SU-DHL-6 (cell line): ENCODE measurements around the gene RPL27A.

Experiments used
- H2AFZ ChIP-seq: fragments of 200-600 bp; sonication (generic); 2 replicates; pipeline ENCODE4 v1.6.1; 2014; ENCODE audit warnings: low read depth, mild to moderate bottlenecking, moderate library complexity, mixed read lengths, antibody characterized with exemption, low read length; ENCODE audit not compliant: severe bottlenecking
- H3F3A ChIP-seq: fragments of 200-600 bp; shearing (Covaris generic); 2 replicates; pipeline ENCODE4 v1.6.0; 2016; ENCODE audit warnings: antibody characterized with exemption, mild to moderate bottlenecking; ENCODE audit not compliant: insufficient read depth
- H3K27ac ChIP-seq: fragments of 200-600 bp; sonication (generic); 2 replicates; pipeline ENCODE4 v1.5.1; 2016; ENCODE audit warnings: low read depth, mild to moderate bottlenecking, low read length, moderate library complexity, mixed read lengths
- H3K27me3 ChIP-seq: fragments of 200-600 bp; sonication (generic), shearing (Covaris generic); 2 replicates; pipeline ENCODE4 v1.6.0; 2014; ENCODE audit warnings: mild to moderate bottlenecking, low read length
- H3K36me3 ChIP-seq: fragments of 200-600 bp; sonication (generic); 2 replicates; pipeline ENCODE4 v1.6.1; 2014; ENCODE audit warnings: mild to moderate bottlenecking, low read length, mixed read lengths
- H3K4me2 ChIP-seq: fragments of 300-600, 200-600 bp; shearing (Covaris generic), sonication (generic); 2 replicates; pipeline ENCODE4 v1.6.0; 2014; ENCODE audit warnings: low read length, low read depth, mild to moderate bottlenecking; ENCODE audit not compliant: poor library complexity, severe bottlenecking
- H3K4me3 ChIP-seq: fragments of 200-600 bp; sonication (generic); 2 replicates; pipeline ENCODE4 v1.5.1; 2014; ENCODE audit warnings: antibody characterized with exemption, low read length, mild to moderate bottlenecking, mixed read lengths; ENCODE audit not compliant: insufficient read depth, poor library complexity, severe bottlenecking
- H3K79me2 ChIP-seq: fragments of 200-600 bp; sonication (generic); 2 replicates; pipeline ENCODE4 v1.6.1; 2014; ENCODE audit warnings: mild to moderate bottlenecking, low read length, moderate library complexity; ENCODE audit not compliant: insufficient read depth
- H3K9ac ChIP-seq: fragments of 200-600 bp; sonication (generic); 2 replicates; pipeline ENCODE4 v1.7.0; 2014; ENCODE audit warnings: mild to moderate bottlenecking, low read length
- H3K9me2 ChIP-seq: fragments of 200-600 bp; sonication (generic); replicated peaks from 2 replicates; pipeline ENCODE4 v1.6.1; 2014; ENCODE audit warnings: low read length; ENCODE audit not compliant: insufficient read depth
- H3K9me3 ChIP-seq: fragments of 200-600 bp; sonication (generic); 2 replicates; pipeline ENCODE4 v1.6.1; 2014; ENCODE audit warnings: low read length, mixed read lengths; ENCODE audit not compliant: insufficient read depth
- H4K20me1 ChIP-seq: fragments of 200-600 bp; sonication (generic); 2 replicates; pipeline ENCODE4 v1.6.1; 2014; ENCODE audit warnings: low read depth, mild to moderate bottlenecking, antibody characterized with exemption, low read length, moderate library complexity, mixed read lengths
- CTCF ChIP-seq: fragments of 200-600 bp; sonication (generic); IDR thresholded peaks from one replicate; pipeline ENCODE4 v1.5.1; 2017; ENCODE audit warnings: antibody characterized with exemption, mild to moderate bottlenecking, low read length, moderate library complexity; ENCODE audit not compliant: insufficient read depth, poor library complexity, severe bottlenecking
- EZH2phosphoT487 ChIP-seq: fragments of 200-600 bp; sonication (generic), shearing (Covaris generic); conservative IDR thresholded peaks from 2 replicates; pipeline ENCODE4 v1.6.1; 2018; ENCODE audit warnings: mild to moderate bottlenecking, antibody characterized with exemption, low read length, moderate library complexity, mixed read lengths

The RPL27A gene

DNA sequence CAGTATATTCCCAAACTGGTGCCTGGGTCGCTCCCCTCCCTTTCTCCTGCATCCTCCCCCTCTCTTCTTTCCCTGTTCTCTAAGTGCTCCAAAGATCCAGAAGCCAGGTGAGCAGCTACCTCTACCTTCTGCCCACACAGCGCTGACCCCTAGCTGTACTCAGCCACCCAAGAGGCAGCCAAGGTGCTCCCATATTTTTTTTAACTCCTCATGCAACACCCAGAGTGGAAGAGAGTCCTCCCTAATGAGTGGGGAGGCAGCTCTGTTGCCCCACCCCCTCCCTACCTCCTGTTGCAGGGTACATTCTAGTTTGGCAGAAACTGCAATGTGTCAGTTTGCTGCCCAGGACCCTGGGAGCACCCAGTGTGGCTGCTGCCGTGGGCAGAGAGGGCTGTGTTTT, 40.2 kb downstream of the RPL27A start:
- H3F3A ChIP-seq, result no peaks in the 10 kb centered on the region
- no peaks in the 10 kb centered on the region for H3K9me2 ChIP-seq
- H3K9me3 ChIP-seq, result no peaks in the 10 kb centered on the region
- H3K36me3 ChIP-seq, result no peaks in the 10 kb centered on the region
- H3K4me2 ChIP-seq, result no peak overlapping the region
- H2AFZ ChIP-seq, result no peak overlapping the region
- no peaks in the 10 kb centered on the region for H3K27me3 ChIP-seq
- H3K79me2 ChIP-seq, result no peaks in the 10 kb centered on the region
- H3K27ac ChIP-seq, result no peak overlapping the region
- H3K9ac ChIP-seq, result no peak overlapping the region
- TF ChIP-seq EZH2phosphoT487 (no peak), CTCF (no peak)
- H3K4me3 ChIP-seq, result no peak overlapping the region
- H4K20me1 ChIP-seq, result no peaks in the 10 kb centered on the region

DNA sequence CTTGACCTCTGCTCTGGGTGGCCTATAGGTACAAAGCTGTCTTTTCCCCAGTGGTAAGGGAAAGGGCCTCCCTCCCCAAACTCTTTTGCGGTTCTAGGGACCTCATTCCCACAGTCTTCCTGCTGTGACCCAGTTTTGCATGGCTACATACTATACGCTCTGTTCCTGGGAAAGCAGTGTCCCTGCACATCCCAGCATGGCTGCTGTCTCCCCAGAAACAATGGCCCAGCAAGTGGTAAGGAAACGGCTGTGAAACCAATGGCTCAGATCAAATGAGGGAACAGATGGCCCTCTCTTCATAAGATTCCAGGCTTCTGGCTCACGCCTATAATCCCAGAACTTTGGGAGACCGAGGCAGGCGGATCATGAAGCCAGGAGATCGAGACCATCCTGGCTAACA, 41.1 kb downstream of the RPL27A start:
- no peak overlapping the region for H3K4me2 ChIP-seq

GRCh38 chr11:8724682-8725081, 42.1 kb downstream of the RPL27A start:
- H3K9me3 ChIP-seq, result no peaks in the 10 kb centered on the region
- no peak overlapping the region for H3K9ac ChIP-seq
- no peaks in the 10 kb centered on the region for H3F3A ChIP-seq
- no peaks in the 10 kb centered on the region for H4K20me1 ChIP-seq
- TF ChIP-seq CTCF (no peak), EZH2phosphoT487 (no peak)
- no peak overlapping the region for H3K4me2 ChIP-seq
- H3K27ac ChIP-seq, result no peak overlapping the region
- H3K4me3 ChIP-seq, result no peak overlapping the region
- no peaks in the 10 kb centered on the region for H3K9me2 ChIP-seq
- no peaks in the 10 kb centered on the region for H3K36me3 ChIP-seq
- no peaks in the 10 kb centered on the region for H3K27me3 ChIP-seq
- no peaks in the 10 kb centered on the region for H3K79me2 ChIP-seq
- no peak overlapping the region for H2AFZ ChIP-seq

More for the DNA sequence above, 41.1 kb downstream of the RPL27A start:
- H3K9ac ChIP-seq, result no peak overlapping the region
- H4K20me1 ChIP-seq, result no peaks in the 10 kb centered on the region
- no peaks in the 10 kb centered on the region for H3K9me3 ChIP-seq
- no peak for TF ChIP-seq CTCF
- no peak for TF ChIP-seq EZH2phosphoT487
- H2AFZ ChIP-seq, result no peak overlapping the region
- no peaks in the 10 kb centered on the region for H3K9me2 ChIP-seq
- no peak overlapping the region for H3K27ac ChIP-seq
- H3F3A ChIP-seq, result no peaks in the 10 kb centered on the region
- H3K27me3 ChIP-seq, result no peaks in the 10 kb centered on the region
- no peak overlapping the region for H3K4me3 ChIP-seq
- no peaks in the 10 kb centered on the region for H3K79me2 ChIP-seq
- H3K36me3 ChIP-seq, result no peaks in the 10 kb centered on the region

DNA sequence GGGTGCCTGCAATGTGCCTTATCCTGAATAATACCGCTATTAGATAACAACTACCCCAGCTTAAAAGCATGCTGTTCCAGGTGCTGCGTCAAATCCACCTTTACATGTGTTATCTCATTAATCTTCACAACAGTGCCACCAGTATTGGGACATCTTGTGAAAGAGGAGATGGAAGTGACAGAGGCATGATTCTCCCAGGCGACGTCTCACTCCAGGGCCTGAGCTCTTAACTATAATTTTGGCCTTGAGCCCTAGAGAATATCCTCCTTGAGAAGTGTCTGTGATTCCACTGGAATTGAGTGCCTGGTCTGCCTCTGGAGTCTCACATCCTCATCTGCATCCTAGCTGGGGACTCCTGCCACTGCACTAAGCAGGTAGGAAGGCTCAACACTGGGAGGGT, 43.8 kb downstream of the RPL27A start:
- H4K20me1 ChIP-seq, result no peaks in the 10 kb centered on the region
- no peak overlapping the region for H3K4me3 ChIP-seq
- no peaks in the 10 kb centered on the region for H3K36me3 ChIP-seq
- no peaks in the 10 kb centered on the region for H3K27me3 ChIP-seq
- no peaks in the 10 kb centered on the region for H3K9me3 ChIP-seq
- H3K4me2 ChIP-seq, result no peak overlapping the region
- H3F3A ChIP-seq, result no peaks in the 10 kb centered on the region
- no peak overlapping the region for H3K9ac ChIP-seq
- H3K79me2 ChIP-seq, result no peaks in the 10 kb centered on the region
- no peaks in the 10 kb centered on the region for H3K9me2 ChIP-seq
- no peak overlapping the region for H3K27ac ChIP-seq
- TF ChIP-seq EZH2phosphoT487, result no peak
- no peak for TF ChIP-seq CTCF
- H2AFZ ChIP-seq, result no peak overlapping the region
